Measurements from ENCODE around the gene CRKL.
"Not testable (repeated sequence)": the region's sequence is repeated elsewhere in the genome, so short reads cannot be mapped to it uniquely, and the experiment has no call there.

The CRKL gene

DNA sequence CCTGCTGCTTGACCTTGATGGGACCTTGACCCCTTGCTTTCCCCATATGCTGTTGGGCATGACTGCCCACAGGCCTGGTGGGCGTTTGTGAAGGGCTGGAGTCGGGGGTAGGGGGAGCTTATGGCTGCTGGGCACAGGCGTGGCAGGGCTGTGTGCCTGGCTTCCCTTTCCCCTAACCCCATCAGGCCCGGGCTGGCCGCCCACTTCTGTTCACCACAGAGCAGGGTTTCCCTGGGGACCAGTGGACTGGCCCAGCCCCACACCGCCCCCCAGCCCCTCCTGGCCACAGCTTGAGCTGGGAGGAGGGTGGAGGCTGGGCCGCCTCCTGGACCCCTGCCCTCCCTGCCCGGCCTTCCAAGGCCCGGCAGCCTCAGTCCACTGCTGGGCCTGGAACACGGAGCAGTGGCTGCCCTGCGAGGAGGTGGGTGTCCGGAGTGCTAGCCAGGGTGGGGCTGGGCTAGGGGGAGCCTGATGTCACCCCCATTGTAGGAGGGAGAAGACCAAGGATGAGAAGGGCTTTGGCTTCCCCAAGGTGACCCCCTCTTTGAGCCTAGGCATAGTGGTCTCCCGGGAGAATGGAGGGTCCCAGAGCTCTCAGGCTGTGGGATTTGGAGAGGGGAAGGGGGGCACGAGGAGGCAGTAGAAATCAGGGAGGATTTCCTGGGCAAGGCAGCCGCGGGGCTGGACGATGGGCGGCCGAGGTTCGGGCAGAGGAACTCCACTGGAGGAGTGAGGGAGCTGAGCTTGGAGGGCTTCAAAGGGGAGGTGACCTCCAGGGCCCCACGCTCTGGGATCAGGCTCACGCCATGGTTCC lies 49.9 kb downstream of the CRKL start, which contains the start of gene AIFM3:
Gene AIFM3, plus strand, starts transcription at position 373 of the 814 bp plus-strand sequence. CDS start 690 bp downstream, outside the sequence.
- DNase-seq (ENCODE audit: low read depth in 2 of 2): no peak

DNA sequence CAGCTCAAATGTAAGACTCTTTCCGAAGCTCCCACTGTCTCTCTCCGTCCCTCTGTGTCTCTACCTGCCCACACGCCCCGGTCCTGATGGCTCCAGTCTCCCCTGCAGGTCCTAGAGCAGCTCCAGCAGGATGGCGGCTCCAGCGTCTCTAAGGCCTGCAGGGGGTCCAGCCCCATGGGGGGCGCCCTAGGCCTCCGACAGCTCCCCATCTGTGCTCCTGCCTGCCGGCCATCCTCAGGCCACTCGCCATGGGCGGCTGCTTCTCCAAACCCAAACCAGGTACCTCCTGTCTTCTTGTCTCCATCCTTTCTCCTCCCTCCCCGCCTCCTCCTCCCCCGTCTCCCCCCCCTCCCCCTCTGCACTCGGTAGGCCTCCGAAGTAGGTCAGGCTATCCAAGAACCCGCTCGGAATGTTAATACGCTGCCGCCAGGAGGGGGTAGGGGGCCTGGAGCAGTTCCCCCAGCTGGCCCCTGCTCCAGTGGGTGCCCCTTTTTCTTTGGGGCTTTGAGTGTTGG lies 50.5 kb downstream of the CRKL start:
- no peak for DNase-seq (ENCODE audit: low read depth in 2 of 2)

DNA sequence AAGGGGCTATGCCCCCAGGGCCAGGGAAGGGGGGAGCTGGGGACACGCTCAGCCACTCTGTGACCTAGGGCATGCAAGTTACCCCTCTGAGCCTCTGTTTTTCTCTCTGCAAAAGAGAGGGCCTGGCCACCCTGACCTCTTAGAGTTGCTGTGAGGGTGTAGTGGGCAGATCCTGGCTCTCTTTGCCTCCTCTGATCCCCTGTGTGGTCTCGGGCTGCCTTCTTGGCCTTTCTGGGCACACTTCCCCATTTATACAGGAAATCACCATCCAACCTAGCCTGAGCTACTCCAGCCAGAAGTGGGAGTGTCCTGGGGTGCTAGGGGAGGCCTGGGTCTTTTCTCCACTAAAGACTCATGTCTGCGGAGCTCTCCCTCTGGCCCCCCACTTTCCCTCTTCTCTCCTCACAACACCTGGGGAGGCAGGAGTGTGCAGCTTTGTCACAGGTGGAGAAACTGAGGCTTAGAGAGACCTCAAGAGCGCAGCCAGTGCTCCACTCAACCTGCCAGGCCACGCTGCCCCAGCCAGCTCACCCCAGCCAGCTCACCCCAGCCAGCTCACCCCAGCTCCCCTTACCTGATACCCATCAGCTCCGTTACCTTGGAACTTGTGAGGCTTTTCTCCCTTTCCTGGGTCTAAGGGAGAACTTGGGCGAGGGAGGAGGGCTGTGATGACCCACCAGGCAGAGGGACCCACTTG lies 51.2 kb downstream of the CRKL start:
- no peak for DNase-seq (ENCODE audit: low read depth in 2 of 2)

DNA sequence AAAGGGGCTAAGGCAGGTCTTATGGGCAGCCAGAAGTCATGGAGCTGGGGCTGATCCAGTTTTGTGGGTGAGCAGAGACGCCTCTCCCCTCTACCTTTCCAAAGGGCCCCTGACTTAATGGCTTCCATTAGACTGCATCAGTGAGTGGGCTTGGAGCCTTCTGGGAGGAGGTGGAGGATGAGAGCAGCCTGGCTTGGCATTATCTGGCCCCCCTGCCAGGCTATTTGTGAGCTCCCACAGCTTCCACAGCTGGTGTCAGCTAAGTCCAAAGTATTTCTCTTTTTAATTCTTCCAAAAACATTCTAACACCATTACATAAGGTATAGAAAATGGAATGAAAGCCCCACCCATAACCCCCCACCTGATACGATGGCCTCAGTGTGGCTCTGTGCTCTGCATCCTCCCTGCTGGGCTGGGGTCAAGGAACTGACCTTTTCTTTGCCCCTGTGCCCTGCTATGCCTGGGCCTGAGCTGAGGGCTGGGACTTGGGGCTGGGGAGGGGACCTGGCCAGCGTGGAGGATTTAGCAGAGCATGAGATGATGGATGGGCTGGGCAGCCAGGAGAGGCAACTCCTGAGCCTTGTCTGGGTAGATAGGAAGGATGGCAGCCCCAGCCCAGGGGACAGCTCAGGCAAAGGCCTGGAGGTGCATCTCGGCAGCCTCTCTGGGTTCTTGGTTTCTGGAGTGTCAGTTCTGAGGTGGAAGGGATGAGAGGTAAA lies 53.9 kb downstream of the CRKL start:
- DNase-seq (ENCODE audit: low read depth in 2 of 2): no peak

DNA sequence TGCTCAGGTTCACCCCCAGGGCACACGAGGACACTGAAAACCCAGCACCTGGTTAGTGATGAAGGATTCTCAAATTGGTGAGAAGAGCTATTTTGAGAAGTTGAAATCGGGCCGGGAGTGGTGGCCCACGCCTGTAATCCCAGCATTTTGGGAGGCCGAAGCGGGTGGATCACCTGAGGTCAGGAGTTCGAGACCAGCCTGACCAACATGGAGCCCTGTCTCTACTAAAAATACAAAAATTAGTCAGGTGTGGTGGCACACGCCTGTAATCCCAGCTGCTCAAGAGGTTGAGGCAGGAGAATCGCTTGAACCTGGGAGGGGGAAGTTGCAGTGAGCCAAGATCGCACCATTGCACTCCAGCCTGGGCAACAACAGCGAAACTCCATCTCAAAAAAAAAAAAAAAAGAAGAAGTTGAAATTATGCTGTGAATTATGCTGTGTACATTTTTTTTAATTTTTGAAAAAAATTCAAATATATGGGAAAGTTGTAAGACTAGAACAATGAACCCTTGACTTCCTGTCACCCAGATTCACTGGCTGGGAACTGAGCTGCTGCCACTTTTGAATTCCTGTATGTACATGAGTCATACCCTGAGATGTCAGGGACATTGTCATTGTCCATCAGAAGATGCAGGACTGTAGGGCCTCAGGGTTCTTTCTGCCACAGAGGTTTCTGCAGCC lies 54.9 kb downstream of the CRKL start:
- DNase-seq (ENCODE audit: low read depth in 2 of 2): not testable (repeated sequence)

DNA sequence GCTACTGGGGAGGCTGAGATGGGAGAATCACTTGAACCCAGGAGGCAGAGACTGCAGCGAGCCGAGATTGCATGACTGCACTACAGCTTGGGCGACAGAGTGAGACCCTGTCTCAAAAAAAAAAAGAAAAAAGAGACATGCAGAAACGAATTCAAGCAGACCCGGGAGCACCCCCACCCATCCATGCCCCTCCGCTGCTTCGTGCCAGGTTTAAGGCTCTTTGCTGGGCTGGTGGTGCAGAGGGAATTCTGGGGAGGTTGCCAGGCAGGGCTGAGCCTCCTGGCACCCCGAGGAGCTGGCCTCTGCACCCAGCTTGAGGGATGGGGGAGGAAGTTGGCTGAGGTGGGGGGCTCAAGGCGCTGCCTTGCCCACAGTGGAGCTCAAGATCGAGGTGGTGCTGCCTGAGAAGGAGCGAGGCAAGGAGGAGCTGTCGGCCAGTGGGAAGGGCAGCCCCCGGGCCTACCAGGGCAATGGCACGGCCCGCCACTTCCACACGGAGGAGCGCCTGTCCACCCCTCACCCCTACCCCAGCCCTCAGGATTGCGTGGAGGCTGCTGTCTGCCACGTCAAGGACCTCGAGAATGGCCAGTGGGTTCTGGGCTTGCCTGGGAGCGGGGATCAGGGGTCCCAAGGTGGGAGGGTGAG lies 55.8 kb downstream of the CRKL start:
- DNase-seq (ENCODE audit: low read depth in 2 of 2): no peak

DNA sequence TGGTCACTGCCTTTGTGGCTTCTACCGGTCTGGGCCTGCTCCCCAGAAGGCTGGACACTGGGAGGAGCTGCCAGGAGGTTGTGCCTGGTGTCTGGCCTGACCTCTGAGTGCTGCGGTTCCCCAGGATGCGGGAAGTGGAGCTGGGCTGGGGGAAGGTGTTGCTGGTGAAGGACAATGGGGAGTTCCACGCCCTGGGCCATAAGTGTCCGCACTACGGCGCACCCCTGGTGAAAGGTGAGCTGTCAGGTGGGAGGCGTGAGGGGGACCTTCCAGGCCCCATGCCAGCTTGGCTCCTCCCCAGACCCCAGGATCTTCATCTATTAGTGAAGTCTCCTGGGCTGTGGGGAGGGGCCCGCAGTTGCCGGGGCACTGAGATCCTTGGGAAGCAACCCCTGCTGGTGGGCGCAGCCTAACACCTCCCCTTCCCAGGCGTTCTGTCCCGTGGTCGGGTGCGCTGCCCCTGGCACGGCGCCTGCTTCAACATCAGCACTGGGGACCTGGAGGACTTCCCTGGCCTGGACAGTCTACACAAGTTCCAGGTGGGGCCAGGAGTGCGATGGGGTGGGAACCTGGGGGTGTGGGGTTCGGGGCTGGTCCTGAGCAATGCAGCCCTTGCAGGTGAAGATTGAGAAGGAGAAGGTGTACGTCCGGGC lies 56.6 kb downstream of the CRKL start:
- no peak for DNase-seq (ENCODE audit: low read depth in 2 of 2)

DNA sequence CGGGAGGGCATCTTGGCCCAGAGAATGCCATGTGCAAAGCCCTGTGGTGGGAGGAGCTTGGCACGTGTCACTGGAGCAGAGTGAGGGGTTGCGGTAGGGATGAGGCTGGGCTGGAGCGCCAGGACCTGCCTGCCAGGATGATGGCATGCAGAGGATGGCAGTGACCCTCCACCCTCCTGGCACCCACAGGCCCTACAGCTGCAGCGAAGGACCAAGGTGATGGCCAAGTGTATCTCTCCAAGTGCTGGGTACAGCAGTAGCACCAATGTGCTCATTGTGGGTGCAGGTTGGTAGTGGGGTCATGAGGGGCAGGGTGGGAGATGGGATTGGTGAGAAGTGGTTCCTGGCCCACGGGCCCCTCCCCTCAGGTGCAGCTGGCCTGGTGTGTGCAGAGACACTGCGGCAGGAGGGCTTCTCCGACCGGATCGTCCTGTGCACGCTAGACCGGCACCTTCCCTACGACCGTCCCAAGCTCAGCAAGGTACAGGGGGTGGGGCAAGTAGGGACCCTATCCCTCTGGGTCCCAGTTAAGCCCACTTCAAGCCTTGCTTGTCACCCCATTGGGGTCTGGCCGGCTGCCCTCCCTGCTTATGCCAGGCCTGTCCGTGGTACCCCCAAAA lies 57.2 kb downstream of the CRKL start:
- no peak for DNase-seq (ENCODE audit: low read depth in 2 of 2)

DNA sequence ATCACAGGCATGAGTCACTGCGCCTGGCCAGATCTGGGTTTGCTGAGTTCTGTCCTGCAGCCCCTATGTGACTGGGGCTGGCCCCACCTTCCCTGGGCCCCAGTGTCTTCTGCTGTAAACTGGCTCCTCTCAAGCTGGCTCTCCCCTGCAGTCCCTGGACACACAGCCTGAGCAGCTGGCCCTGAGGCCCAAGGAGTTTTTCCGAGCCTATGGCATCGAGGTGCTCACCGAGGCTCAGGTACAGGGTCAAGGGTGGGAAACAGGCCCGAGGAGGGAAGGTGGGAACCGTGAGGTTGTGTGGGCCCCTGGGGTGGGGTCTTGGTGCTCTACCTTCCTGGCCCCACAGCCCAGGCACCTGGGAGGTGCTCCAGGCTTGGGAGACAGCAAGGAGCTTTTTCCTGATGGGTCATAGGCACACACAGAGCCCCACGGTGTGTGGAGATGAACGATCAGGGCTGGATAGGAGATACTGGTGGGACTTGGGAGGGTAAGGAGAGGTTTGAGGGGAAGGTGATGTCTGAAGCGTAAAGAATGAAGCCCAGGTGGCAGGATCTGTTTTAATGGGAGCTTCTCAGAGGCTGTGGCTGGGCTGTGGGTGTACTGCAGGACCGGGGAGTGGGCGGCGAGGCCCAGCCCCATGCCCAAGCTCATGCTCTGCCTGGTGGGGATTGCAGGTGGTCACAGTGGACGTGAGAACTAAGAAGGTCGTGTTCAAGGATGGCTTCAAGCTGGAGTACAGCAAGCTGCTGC lies 58.5 kb downstream of the CRKL start:
- DNase-seq (ENCODE audit: low read depth in 2 of 2): no peak

DNA sequence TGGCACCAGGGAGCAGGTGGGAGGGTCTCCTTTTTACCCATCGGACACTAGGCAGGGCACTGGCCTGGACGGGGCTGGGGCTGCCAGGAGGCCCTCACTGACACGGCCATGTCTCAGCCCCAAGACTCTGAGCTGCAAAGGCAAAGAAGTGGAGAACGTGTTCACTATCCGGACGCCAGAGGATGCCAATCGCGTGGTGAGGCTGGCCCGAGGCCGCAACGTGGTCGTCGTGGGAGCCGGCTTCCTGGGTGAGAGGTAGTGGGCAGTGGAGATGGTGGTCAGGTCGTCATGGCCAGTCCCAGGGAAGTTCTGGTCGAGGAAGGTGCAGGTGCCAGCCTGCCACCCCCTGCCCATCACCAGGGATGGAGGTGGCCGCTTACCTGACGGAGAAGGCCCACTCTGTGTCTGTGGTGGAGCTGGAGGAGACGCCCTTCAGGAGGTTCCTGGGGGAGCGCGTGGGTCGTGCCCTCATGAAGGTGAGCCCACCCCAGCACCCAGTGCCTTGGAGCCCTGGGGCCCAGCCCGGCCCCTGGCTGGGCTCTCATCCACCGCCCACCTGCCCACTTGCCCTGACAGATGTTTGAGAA lies 59.2 kb downstream of the CRKL start:
- DNase-seq (ENCODE audit: low read depth in 2 of 2): no peak

DNA sequence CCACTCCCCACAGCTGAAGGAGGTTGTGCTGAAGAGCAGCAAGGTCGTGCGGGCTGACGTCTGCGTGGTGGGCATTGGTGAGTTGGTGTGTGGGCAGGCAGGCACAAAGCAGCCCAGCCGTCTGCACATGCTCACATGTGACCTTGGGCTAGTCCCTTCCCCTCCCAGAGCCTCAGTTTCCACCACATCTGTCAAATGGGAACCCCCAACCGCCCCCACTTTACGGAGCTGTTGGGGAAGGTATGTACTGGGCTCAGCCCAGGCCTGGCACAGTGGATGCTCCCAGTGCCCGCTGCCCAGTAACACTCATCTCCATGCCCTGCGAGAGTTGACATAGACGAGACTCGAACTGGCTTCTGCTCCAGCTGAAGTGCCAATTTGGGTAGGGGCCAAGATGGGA lies 59.8 kb downstream of the CRKL start:
- no peak for DNase-seq (ENCODE audit: low read depth in 2 of 2)

DNA sequence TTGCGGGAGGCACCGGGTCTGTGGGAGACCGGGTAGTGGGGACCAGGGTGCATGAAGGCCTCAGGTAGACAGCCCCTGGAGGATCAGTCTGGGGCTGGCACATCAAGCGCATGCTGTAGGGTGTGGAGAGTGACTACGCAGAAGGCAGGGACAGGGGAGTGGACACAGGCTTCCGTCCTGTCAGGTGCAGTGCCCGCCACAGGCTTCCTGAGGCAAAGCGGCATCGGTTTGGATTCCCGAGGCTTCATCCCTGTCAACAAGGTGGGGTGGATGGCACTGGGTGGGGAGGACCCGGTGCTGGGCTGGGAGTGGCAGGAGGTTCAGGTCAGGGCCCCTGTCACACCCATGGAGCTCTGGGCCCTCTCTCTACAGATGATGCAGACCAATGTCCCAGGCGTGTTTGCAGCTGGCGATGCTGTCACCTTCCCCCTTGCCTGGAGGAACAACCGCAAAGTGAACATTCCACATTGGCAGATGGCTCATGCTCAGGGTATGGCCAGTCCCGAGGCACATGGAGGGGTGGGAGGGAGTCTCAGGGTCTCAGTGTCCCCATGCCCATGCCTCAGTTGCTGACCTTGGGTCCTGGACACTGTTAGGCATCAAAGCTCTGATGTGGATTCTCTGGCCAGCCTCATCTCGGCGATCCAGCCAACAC lies 60.4 kb downstream of the CRKL start:
- no peak for DNase-seq (ENCODE audit: low read depth in 2 of 2)

DNA sequence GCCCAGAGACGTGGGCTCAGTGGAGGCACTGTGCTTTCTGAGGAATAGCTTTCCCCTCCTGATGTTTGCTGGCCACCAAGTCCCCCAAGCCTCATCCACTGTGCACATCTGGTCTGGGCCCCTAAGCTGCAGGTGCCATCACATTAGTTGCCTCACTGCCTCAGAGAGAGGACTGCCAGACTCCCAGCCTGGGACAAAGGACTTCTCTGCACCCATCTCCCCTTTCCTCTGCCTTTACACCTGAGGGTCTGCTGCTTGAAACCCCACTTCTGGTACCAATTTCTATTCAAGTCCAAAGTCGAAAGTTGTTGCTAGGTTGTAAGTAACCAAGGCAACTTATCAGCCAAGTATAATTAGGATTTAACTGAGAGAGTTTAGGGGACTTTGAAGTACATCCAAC lies 61.2 kb downstream of the CRKL start:
- DNase-seq (ENCODE audit: low read depth in 2 of 2): no peak

DNA sequence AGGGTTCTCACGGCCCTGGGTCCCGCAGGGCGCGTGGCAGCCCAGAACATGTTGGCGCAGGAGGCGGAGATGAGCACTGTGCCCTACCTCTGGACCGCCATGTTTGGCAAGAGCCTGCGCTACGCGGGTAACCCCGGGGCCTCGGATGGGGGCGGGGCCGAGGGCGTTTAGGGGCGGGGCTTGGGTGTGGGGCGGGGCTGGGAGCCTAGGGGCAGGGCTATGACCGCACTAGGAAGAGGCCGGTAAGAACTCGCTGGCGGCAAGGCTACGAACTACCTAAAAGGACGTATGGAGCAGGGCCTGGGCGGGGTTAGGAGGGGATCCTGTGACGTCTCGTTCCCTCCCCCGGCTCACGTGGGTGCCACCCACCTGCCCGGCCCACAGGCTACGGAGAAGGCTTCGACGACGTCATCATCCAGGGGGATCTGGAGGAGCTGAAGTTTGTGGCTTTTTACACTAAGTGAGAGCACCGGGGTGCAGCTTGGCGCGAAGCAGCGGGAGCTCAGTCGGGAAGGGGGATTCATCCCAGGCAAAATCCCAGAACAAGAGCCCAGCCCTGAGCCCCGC lies 62.1 kb downstream of the CRKL start:
- peak; percentile 46 to 65 for DNase-seq (ENCODE audit: low read depth in 2 of 2)

DNA sequence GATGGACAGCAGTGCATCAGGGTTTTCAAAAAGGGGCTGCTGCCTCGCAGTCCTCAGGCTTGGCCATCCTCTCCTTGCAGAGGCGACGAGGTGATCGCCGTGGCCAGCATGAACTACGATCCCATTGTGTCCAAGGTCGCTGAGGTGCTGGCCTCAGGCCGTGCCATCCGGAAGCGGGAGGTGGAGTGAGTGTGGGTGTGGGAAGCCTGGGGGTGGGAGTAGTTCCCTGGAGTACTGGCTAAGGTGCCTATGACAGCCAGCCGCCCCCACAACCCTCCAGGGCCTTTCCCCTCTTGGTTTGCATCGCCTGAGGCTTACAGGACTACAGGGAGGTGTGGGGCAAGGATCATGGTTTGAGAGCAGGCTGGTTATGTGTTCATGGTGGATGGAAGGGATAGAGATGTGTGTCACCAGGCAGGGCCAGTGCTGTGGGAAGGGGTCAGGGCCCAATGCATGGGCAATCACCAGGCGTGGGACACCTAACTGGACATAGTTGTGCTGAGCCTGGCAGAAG lies 62.8 kb downstream of the CRKL start:
- DNase-seq (ENCODE audit: low read depth in 2 of 2): no peak

DNA sequence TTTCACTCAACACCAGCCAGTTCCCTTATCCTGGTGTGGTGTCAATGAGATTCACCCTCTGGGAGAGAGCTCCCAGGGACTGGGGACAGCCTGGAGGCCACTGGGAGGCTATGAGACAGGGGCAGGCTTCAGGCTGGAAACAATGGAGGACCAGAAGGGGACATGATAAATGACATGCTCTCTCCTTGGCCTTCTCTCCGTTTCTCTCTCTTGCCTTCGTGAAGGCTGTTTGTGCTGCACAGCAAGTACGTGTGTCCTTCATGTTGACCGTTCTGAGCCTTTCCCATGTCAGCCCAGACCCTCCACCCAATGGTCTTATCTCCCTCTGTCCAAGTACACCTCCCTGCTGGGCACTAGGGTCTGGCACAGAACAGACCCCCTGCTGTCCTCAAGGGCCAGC lies 63.3 kb downstream of the CRKL start:
- DNase-seq (ENCODE audit: low read depth in 2 of 2): no peak

DNA sequence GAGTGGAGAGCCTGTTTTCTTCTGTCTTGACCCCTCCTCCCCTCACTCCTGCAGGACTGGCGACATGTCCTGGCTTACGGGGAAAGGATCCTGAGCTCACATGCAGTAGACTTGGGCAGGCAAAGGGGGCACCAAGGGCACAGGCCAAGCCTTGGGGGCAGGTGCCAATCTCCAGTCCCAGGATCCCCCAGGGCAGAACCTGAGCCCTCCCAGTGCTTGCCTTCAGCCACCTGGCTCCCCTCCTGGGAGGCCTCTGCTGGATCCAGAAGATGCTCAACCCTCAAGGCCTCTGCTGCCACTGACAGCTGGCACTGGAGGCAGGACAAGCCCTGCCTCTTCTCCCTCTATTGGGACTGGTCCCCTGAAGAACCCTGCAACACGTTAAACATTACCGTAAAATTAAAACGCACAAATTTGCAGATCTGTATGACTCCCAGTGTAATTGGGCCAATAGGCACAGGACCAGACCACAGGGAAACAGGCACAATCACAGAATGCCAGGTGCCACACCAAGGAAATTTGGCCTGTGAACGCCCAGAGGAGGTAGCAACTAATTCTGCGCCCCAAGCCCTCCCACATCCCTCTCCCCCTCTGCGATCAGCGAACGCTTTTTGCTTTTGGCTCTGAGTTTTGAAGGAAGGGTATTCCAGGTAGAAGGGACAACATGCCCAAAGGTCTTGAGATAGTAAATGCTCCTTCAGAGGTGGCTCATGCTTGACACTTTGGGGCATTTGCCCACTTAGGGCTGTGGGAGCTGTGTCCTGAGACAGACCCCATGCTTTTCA lies 63.9 kb downstream of the CRKL start:
- no peak for DNase-seq (ENCODE audit: low read depth in 2 of 2)
